ENCODE measurements around the gene MVK.

The MVK gene

GRCh38 chr12:109619002-109619604 lies 45.5 kb downstream of the MVK start:
- H3K4me1 ChIP-seq (ENCODE audit: control insufficient read depth in 1 of 2, insufficient read depth in 1 of 2, low read depth in 1 of 2, low read length in 1 of 2), result no peaks in the 10 kb centered on the region
- no peaks in the 10 kb centered on the region for H3K9me3 ChIP-seq
- peaks cover 63% of the 10 kb centered on the region for H3K27me3 ChIP-seq
- H3K36me3 ChIP-seq, result no peaks in the 10 kb centered on the region
- no peak overlapping the region for H3K4me3 ChIP-seq (ENCODE audit: low read depth in 1 of 2, low read length in 1 of 2)
- no peak overlapping the region for H3K27ac ChIP-seq
- no peak for TF ChIP-seq CTCF (IDR thresholded peaks at IDR 0.05)

DNA sequence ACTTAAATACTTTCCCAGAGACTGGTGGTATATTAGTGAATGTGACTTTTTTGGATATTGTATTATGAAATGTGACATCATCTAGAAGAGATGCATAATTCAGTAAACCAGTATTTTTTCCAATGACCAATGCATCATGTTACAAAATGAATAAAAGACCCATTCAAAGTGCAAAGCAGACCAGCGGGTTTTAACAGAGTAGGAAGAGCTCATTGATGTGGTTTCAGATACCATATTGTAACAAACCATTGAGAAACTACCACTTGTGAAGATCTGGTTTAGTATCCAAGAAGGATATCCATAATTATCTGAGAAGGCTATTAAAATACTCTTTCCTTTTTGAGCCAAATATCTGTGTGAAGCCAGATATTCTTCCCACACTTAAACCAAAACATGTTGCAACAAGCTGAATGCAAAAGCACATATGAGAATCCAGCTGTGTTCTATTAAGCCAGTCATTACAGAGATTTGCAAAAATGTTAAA lies 47.7 kb downstream of the MVK start:
- no peak for TF ChIP-seq CTCF (IDR thresholded peaks at IDR 0.05)
- no peak overlapping the region for H3K27ac ChIP-seq
- H3K27me3 ChIP-seq, result peaks cover 44% of the 10 kb centered on the region
- H3K9me3 ChIP-seq, result no peaks in the 10 kb centered on the region
- no peak overlapping the region for H3K4me3 ChIP-seq (ENCODE audit: low read depth in 1 of 2, low read length in 1 of 2)
- H3K4me1 ChIP-seq (ENCODE audit: control insufficient read depth in 1 of 2, insufficient read depth in 1 of 2, low read depth in 1 of 2, low read length in 1 of 2), result no peaks in the 10 kb centered on the region
- no peaks in the 10 kb centered on the region for H3K36me3 ChIP-seq

DNA sequence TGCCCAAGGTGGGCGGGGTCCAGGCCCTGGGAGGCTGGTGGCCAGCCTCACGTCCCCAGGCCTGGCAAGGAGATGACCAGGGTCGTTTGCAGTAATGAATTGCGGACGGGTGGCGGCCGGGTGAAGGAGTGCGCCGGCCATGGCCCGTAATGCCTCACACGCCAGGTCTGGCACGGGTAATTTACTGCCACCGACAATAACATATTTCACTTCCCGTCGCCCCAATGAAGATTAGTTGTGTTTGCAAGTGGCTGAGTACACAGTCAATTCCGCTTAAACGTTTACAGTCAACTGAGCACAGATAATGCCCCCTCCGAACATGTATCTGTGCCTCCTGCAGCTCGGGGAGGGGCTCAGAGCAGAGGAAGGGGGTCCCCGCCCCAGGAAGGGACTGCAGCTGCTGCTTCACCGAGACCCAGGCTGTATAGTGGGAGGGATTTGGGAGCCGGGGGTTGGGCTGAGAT lies 48.3 kb downstream of the MVK start:
- H3K36me3 ChIP-seq, result no peaks in the 10 kb centered on the region
- H3K27ac ChIP-seq, result no peak overlapping the region
- no peaks in the 10 kb centered on the region for H3K4me1 ChIP-seq (ENCODE audit: control insufficient read depth in 1 of 2, insufficient read depth in 1 of 2, low read depth in 1 of 2, low read length in 1 of 2)
- no peaks in the 10 kb centered on the region for H3K9me3 ChIP-seq
- no peak overlapping the region for H3K4me3 ChIP-seq (ENCODE audit: low read depth in 1 of 2, low read length in 1 of 2)
- peaks cover 44% of the 10 kb centered on the region for H3K27me3 ChIP-seq
- no peak for TF ChIP-seq CTCF (IDR thresholded peaks at IDR 0.05)

GRCh38 chr12:109624467-109624866 lies 50.9 kb downstream of the MVK start:
- Histone ChIP-seq H3K27ac (no peak overlapping the region), H3K9me3 (no peaks in the 10 kb centered on the region), H3K27me3 (peaks cover 48% of the 10 kb centered on the region), H3K4me3 (ENCODE audit: low read depth in 1 of 2, low read length in 1 of 2) (no peak overlapping the region), H3K4me1 (ENCODE audit: control insufficient read depth in 1 of 2, insufficient read depth in 1 of 2, low read depth in 1 of 2, low read length in 1 of 2) (no peaks in the 10 kb centered on the region), H3K36me3 (no peaks in the 10 kb centered on the region)
- TF ChIP-seq CTCF (IDR thresholded peaks at IDR 0.05), result no peak

DNA sequence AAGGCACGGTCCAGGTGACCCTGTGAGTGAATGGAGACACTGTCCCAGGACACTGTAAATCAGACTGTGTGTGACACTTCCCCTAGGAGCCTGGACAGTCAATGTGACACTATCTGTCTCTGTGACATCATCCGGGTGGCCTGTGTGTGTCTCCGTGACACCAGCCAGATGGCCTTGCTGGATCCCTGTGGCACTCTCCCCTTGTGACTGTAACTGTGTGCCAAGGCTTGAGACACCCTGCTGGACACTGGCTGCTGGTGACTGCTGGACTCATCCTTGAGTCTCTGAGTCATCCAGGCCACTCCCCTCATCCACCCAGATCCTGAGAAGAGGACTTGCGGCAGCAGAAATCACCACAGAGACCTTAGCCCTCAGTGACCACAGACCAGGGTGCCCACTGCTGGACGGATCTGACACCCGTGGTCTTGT lies 51.6 kb downstream of the MVK start:
- Histone ChIP-seq H3K27me3 (peaks cover 49% of the 10 kb centered on the region), H3K36me3 (no peaks in the 10 kb centered on the region), H3K4me3 (ENCODE audit: low read depth in 1 of 2, low read length in 1 of 2) (no peak overlapping the region), H3K4me1 (ENCODE audit: control insufficient read depth in 1 of 2, insufficient read depth in 1 of 2, low read depth in 1 of 2, low read length in 1 of 2) (no peaks in the 10 kb centered on the region), H3K27ac (no peak overlapping the region), H3K9me3 (no peaks in the 10 kb centered on the region)
- no peak for TF ChIP-seq CTCF (IDR thresholded peaks at IDR 0.05)

Data from neutrophil (primary cell).